IMR-90 (cell line): Measurements from ENCODE around the gene RADIL. TPM values are rescaled to one million over a fixed set of nuclear protein-coding genes. Genes with fewer than 3 reads are reported as not detected.

Experiments used
- ATAC-seq: fragments of 200-7000 bp; cut with Tn5 transposase; 2 replicates; pipeline ENCODE4 v1.9.1; 2020; ENCODE audit warnings: low read depth, mild to moderate bottlenecking, moderate library complexity
- BruUV-seq: library from RNA; stranded (reverse); fragments of 400-500 nt; replicated peaks from 2 replicates; lab custom pipeline; 2021; lab: Mats Ljungman, UMichigan
- CTCF ChIA-PET: fragments of 300-600 bp; formaldehyde crosslinking; extraction: SDS; loops from one replicate; lab custom pipeline; 2021; ENCODE audit warnings: antibody characterized with exemption; lab: Yijun Ruan, JAX
- POLR2A ChIA-PET: fragments of 300-600 bp; sonication (Branson Sonifier 250); formaldehyde crosslinking; loops from one replicate; lab custom pipeline; 2022; ENCODE audit warnings: antibody characterized with exemption; ENCODE audit not compliant: unreplicated experiment; lab: Charles Lee
- DNase-seq: peaks from one replicate; pipeline ENCODE4 v3.0.0; 2013
- H2AFZ ChIP-seq: replicated peaks from 2 replicates; pipeline ENCODE3; 2013; ENCODE audit warnings: low read length, mild to moderate bottlenecking; ENCODE audit not compliant: poor library complexity
- H2AK5ac ChIP-seq: 2 replicates; pipeline ENCODE4 v1.6.1; 2013; ENCODE audit warnings: low read depth, low read length, inconsistent platforms
- H2AK9ac ChIP-seq: replicated peaks from 2 replicates; pipeline ENCODE3; 2013; ENCODE audit warnings: mild to moderate bottlenecking, low read depth, low read length, moderate library complexity; ENCODE audit not compliant: poor library complexity
- H2BK120ac ChIP-seq: 2 replicates; pipeline ENCODE4 v1.6.1; 2013; ENCODE audit warnings: low read depth, low read length, inconsistent platforms
- H2BK15ac ChIP-seq: 3 replicates; pipeline ENCODE4 v1.6.1; 2013; ENCODE audit warnings: low read depth, low read length, inconsistent platforms
- H2BK20ac ChIP-seq: 2 replicates; pipeline ENCODE4 v1.6.1; 2013; ENCODE audit warnings: low read depth, mild to moderate bottlenecking, inconsistent platforms, low read length, moderate library complexity
- H2BK5ac ChIP-seq: 2 replicates; pipeline ENCODE4 v1.6.1; 2013; ENCODE audit warnings: mild to moderate bottlenecking, low read depth, low read length, inconsistent platforms; ENCODE audit not compliant: poor library complexity, severe bottlenecking
- H3K14ac ChIP-seq: replicated peaks from 2 replicates; pipeline ENCODE4 v1.6.1; 2013; ENCODE audit warnings: low read depth, low read length, inconsistent platforms
- H3K18ac ChIP-seq: 2 replicates; pipeline ENCODE4 v1.6.1; 2013; ENCODE audit warnings: low read depth, low read length, control low read depth
- H3K23ac ChIP-seq: 2 replicates; pipeline ENCODE4 v1.6.1; 2013; ENCODE audit warnings: low read depth, low read length, inconsistent platforms
- H3K27ac ChIP-seq: 2 replicates; pipeline ENCODE4 v1.5.1; 2013; ENCODE audit warnings: mild to moderate bottlenecking, control low read depth, low read length; ENCODE audit not compliant: insufficient read depth
- H3K27me3 ChIP-seq: 2 replicates; pipeline ENCODE4 v1.6.1; 2013; ENCODE audit warnings: low read length; ENCODE audit not compliant: control insufficient read depth, insufficient read depth
- H3K36me3 ChIP-seq: 2 replicates; pipeline ENCODE4 v1.6.1; 2013; ENCODE audit warnings: low read length, mixed read lengths; ENCODE audit not compliant: control insufficient read depth, insufficient read depth
- H3K4ac ChIP-seq: 2 replicates; pipeline ENCODE4 v1.6.1; 2013; ENCODE audit warnings: low read depth, low read length, inconsistent platforms
- H3K4me1 ChIP-seq: 2 replicates; pipeline ENCODE4 v1.6.1; 2013; ENCODE audit warnings: low read length, mixed read lengths; ENCODE audit not compliant: control insufficient read depth, insufficient read depth
- H3K4me2 ChIP-seq: 2 replicates; pipeline ENCODE4 v1.6.1; 2013; ENCODE audit warnings: low read depth, mild to moderate bottlenecking, control low read depth, low read length, moderate library complexity
- H3K4me3 ChIP-seq: 2 replicates; pipeline ENCODE4 v1.5.1; 2013; ENCODE audit warnings: low read depth, mild to moderate bottlenecking, control low read depth, low read length, moderate library complexity; ENCODE audit not compliant: insufficient read depth
- H3K56ac ChIP-seq: 2 replicates; pipeline ENCODE4 v1.6.1; 2013; ENCODE audit warnings: low read length, inconsistent platforms; ENCODE audit not compliant: insufficient read depth; ENCODE audit errors: extremely low read depth
- H3K79me1 ChIP-seq, 2 experiments: 2 replicates each; pipeline ENCODE4 v1.6.1; 2013; ENCODE audit warnings: low read length in 2 of 2, inconsistent platforms in 1 of 2, low read depth in 1 of 2
- H3K9ac ChIP-seq: 2 replicates; pipeline ENCODE4 v1.6.1; 2013; ENCODE audit warnings: low read depth, low read length, control low read depth
- H3K9me1 ChIP-seq: 2 replicates; pipeline ENCODE4 v1.6.1; 2013; ENCODE audit warnings: low read length, inconsistent platforms; ENCODE audit not compliant: insufficient read depth
- H3K9me3 ChIP-seq: 2 replicates; pipeline ENCODE4 v1.6.1; 2013; ENCODE audit warnings: low read length; ENCODE audit not compliant: control insufficient read depth, insufficient read depth
- H4K20me1 ChIP-seq: 2 replicates; pipeline ENCODE4 v1.6.1; 2013; ENCODE audit warnings: low read length, inconsistent platforms; ENCODE audit not compliant: insufficient read depth
- H4K5ac ChIP-seq: 2 replicates; pipeline ENCODE4 v1.6.1; 2013; ENCODE audit warnings: mild to moderate bottlenecking, low read depth, low read length, control low read depth
- H4K8ac ChIP-seq, 2 experiments: 2 replicates each; pipeline ENCODE4 v1.6.1; 2013; ENCODE audit warnings: low read depth in 2 of 2, low read length in 2 of 2, control low read depth in 1 of 2, inconsistent platforms in 1 of 2
- H4K91ac ChIP-seq: 2 replicates; pipeline ENCODE4 v1.6.1; 2013; ENCODE audit warnings: low read depth, low read length, inconsistent platforms; ENCODE audit not compliant: insufficient read depth
- MAFK ChIP-seq: IDR thresholded peaks from 2 replicates; pipeline ENCODE4 v1.6.1; 2012; ENCODE audit warnings: low read depth, low read length, improper control_type of control experiment
- WGBS, 2 experiments: methylation state at CpG; one replicate each; pipeline versions ENCODE4 v1.1.5 to v1.1.7; 2013; ENCODE audit warnings: missing lambda C conversion rate in 2 of 2; ENCODE audit not compliant: insufficient read length in 1 of 2; ENCODE audit errors: extremely low coverage in 2 of 2; 5-methylcytosine and 5-hydroxymethylcytosine counted together
- dilution Hi-C: fragments of 300-500 bp; cut with HindIII; formaldehyde crosslinking; loops from one replicate; pipeline ENCODE4 v1.14.3; 2018; ENCODE audit warnings: low sequenced_read_pairs; ENCODE audit not compliant: unreplicated experiment
- in situ Hi-C: fragments of 300-500 bp; cut with MboI; formaldehyde crosslinking; loops from 3 replicates; pipeline ENCODE4 v1.14.3; 2019; ENCODE audit warnings: low sequenced_read_pairs, inconsistent platforms, mixed read lengths
- intact Hi-C: fragments of 100-400 bp; cut with micrococcal nuclease; formaldehyde crosslinking; loops from 2 replicates; pipeline ENCODE4 v1.10.0; 2022
- polyA plus RNA-seq, 3 experiments: library from polyadenylated mRNA; depleted of rRNA; stranded (reverse); fragments of >200 nt; gene quantifications; 2 replicates each; pipeline ENCODE4 v1.2.3, GENCODE V29; 2012; ENCODE audit warnings: low replicate concordance in 1 of 3
- total RNA-seq: library from RNA; depleted of rRNA; stranded (reverse); fragments of >200 nt; gene quantifications from 2 replicates; pipeline ENCODE4 v1.2.3, GENCODE V29; 2012

RADIL gene
- total and polyA plus RNA-seq, 2 of the 4 experiments (the other 2 are of a cell fraction) = 0.18 to 0.48 TPM

GRCh38 chr7:4837041-4837802, 46.3 kb downstream of the RADIL start:
- 58% methylated on average over 8 of the region's 22 CpGs; no CpG with 5 or more reads in 1 of the 2 experiments for WGBS, 2 experiments
- Histone ChIP-seq H4K5ac (no peak overlapping the region), H3K27me3 (peaks cover 1% of the 10 kb centered on the region; the same call in 1 of the 2 replicates), H3K79me1 (no peaks in the 10 kb centered on the region), H4K8ac (no peak overlapping the region), H2BK5ac (no peak overlapping the region), H2AK5ac (no peak overlapping the region), H2BK20ac (no peak overlapping the region), H4K91ac (no peak overlapping the region), H3K9me1 (no peaks in the 10 kb centered on the region), H3K4me2 (no peak overlapping the region), H2AFZ (no peak overlapping the region), H4K20me1 (no peaks in the 10 kb centered on the region), H3K27ac (no peak overlapping the region), H3K9ac (no peak overlapping the region), H2BK15ac (no peak overlapping the region), H3K23ac (no peak overlapping the region), H3K4me3 (no peak overlapping the region), H3K9me3 (no peaks in the 10 kb centered on the region), H3K18ac (no peak overlapping the region), H2BK120ac (no peak overlapping the region), H2AK9ac (no peak overlapping the region), H3K36me3 (no peaks in the 10 kb centered on the region), H3K4ac (no peak overlapping the region), H3K14ac (no peak overlapping the region), H3K56ac (no peak overlapping the region), H3K4me1 (peaks cover 2% of the 10 kb centered on the region; the same call in 1 of the 2 replicates)
- ATAC-seq = no peak; the same call in 1 of the 2 replicates
- intact Hi-C loops = no loop called here
- POLR2A ChIA-PET = no interaction called here
- CTCF ChIA-PET = no interaction called here
- in situ Hi-C loops = no loop called here
- DNase-seq = no peak
- TF ChIP-seq MAFK = no peak
- BruUV-seq = no TSS peak
- dilution Hi-C loops = no loop called here
